ENCODE results near the gene FAM177A1. TPM values are rescaled to one million over a fixed set of nuclear protein-coding genes. Genes with fewer than 3 reads are reported as not detected.
A peak's percentile ranks its signal among the peaks of the same experiment; 100 is the strongest.

Gene FAM177A1
- total RNA-seq (2021): 31.6 and 34.4 TPM in 2 replicates
- percentile 67 among the genes with signal in this experiment for Bru-seq, nascent RNA
- BruChase-seq, experiment 1, labeled RNA remaining after a 2-hour chase: percentile 65 among the genes with signal in this experiment
- percentile 72 among the genes with signal in this experiment for BruChase-seq, experiment 2, labeled RNA remaining after a 6-hour chase
- long read RNA-seq, transcript FAM177A1-202 (6 exons, 858 nt): minor isoform, 24 of 73 reads
- long read RNA-seq, transcript FAM177A1-207 (2 exons, 540 nt): minor isoform, 7 of 73 reads
- long read RNA-seq, transcript FAM177A1-201 (5 exons, 2,927 nt): major isoform, 26 of 73 reads
- long read RNA-seq, partial matches to known transcripts: 4 of 73 reads
- long read RNA-seq, other reads (novel, unspliced or antisense): 12 of 73 reads

- POLR2A ChIA-PET (ENCODE audit: unreplicated experiment): interaction anchor here (0.6 to 0.8 kb wide), 6 partner anchors 15 to 370 kb away, joined by 4 to 23 read pairs (median 4); partner anchors contain the start of gene BAZ1A
- H4K20me1 ChIP-seq (ENCODE audit: insufficient read depth): no peaks in the 10 kb centered on the region
- H3K9me2 ChIP-seq (ENCODE audit: insufficient read depth): no peaks in the 10 kb centered on the region
- peak within 1 kb of the TSS; percentile 76 for H3K27ac ChIP-seq
- BruUV-seq (replicated peaks): no TSS peak
- peak within 1 kb of the TSS; percentile 87 for H3K4me3 ChIP-seq
- H3K4me2 ChIP-seq: peak within 1 kb of the TSS; percentile 97
- CTCF ChIA-PET: no interaction called here
- H2AFZ ChIP-seq: peak within 1 kb of the TSS; percentile 99
- DNase-seq: peak; percentile 87 to 95
- intact Hi-C loops (cut with micrococcal nuclease; ENCODE audit: unreplicated experiment): loop anchor here (5.0 kb wide), 4 partner anchors 246 to 781 kb away; partner anchors contain the start of genes BRMS1L and PSMA6
- H3F3A ChIP-seq (ENCODE audit: insufficient read depth, low read depth): peaks cover 11% of the 10 kb centered on the region
- peaks cover 20% of the 10 kb centered on the region for H3K79me2 ChIP-seq (ENCODE audit: low read depth)
- H3K27me3 ChIP-seq (ENCODE audit: insufficient read depth, low read depth): no peaks in the 10 kb centered on the region
- no peak for TF ChIP-seq EZH2 (IDR thresholded peaks at IDR 0.05; ENCODE audit: low read depth)
- TF ChIP-seq, protein P1, sequence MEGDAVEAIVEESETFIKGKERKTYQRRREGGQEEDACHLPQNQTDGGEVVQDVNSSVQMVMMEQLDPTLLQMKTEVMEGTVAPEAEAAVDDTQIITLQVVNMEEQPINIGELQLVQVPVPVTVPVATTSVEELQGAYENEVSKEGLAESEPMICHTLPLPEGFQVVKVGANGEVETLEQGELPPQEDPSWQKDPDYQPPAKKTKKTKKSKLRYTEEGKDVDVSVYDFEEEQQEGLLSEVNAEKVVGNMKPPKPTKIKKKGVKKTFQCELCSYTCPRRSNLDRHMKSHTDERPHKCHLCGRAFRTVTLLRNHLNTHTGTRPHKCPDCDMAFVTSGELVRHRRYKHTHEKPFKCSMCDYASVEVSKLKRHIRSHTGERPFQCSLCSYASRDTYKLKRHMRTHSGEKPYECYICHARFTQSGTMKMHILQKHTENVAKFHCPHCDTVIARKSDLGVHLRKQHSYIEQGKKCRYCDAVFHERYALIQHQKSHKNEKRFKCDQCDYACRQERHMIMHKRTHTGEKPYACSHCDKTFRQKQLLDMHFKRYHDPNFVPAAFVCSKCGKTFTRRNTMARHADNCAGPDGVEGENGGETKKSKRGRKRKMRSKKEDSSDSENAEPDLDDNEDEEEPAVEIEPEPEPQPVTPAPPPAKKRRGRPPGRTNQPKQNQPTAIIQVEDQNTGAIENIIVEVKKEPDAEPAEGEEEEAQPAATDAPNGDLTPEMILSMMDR (conservative IDR thresholded peaks at IDR 0.05): no peak
- H3K9me3 ChIP-seq (ENCODE audit: insufficient read depth, low read depth): no peaks in the 10 kb centered on the region
- no peaks in the 10 kb centered on the region for H3K36me3 ChIP-seq (ENCODE audit: low read depth)
- peaks cover 23% of the 10 kb centered on the region for H3K4me1 ChIP-seq (replicated peaks; ENCODE audit: insufficient read depth)
Observed at GRCh38 chr14:35046048-35046750, at the start of gene FAM177A1. TSS of gene FAM177A1 (plus strand) at chr14:35046272. CDS start at chr14:35046464, 192 bp downstream.

GRCh38 chr14:34997762-34998161 lies 48.3 kb upstream of the FAM177A1 start:
- H3K4me3 ChIP-seq: no peak overlapping the region
- H3K9me2 ChIP-seq (ENCODE audit: insufficient read depth): no peaks in the 10 kb centered on the region
- no peaks in the 10 kb centered on the region for H3F3A ChIP-seq (ENCODE audit: insufficient read depth, low read depth)
- H3K27me3 ChIP-seq (ENCODE audit: insufficient read depth, low read depth): no peaks in the 10 kb centered on the region
- H3K4me2 ChIP-seq: no peak overlapping the region
- H3K36me3 ChIP-seq (ENCODE audit: low read depth): no peaks in the 10 kb centered on the region
- H3K27ac ChIP-seq: no peak overlapping the region
- POLR2A ChIA-PET (ENCODE audit: unreplicated experiment): no interaction called here
- BruUV-seq (replicated peaks): no TSS peak
- intact Hi-C loops (cut with micrococcal nuclease; ENCODE audit: unreplicated experiment): no loop called here
- DNase-seq: no peak
- H3K9me3 ChIP-seq (ENCODE audit: insufficient read depth, low read depth): no peaks in the 10 kb centered on the region
- H2AFZ ChIP-seq: no peak overlapping the region
- no peaks in the 10 kb centered on the region for H3K79me2 ChIP-seq (ENCODE audit: low read depth)
- no peak for TF ChIP-seq EZH2 (IDR thresholded peaks at IDR 0.05; ENCODE audit: low read depth)
- TF ChIP-seq, protein P1 (conservative IDR thresholded peaks at IDR 0.05): no peak
- no peaks in the 10 kb centered on the region for H3K4me1 ChIP-seq (replicated peaks; ENCODE audit: insufficient read depth)
- CTCF ChIA-PET: no interaction called here
- H4K20me1 ChIP-seq (ENCODE audit: insufficient read depth): no peaks in the 10 kb centered on the region

- CTCF ChIA-PET: no interaction called here
- H3K4me1 ChIP-seq (replicated peaks; ENCODE audit: insufficient read depth): no peaks in the 10 kb centered on the region
Observed at GRCh38 chr14:34999500-34999899, 46.6 kb upstream of the FAM177A1 start.

More at GRCh38 chr14:34999500-34999899, 46.6 kb upstream of the FAM177A1 start:
- Histone ChIP-seq H2AFZ (no peak overlapping the region), H3K9me3 (ENCODE audit: insufficient read depth, low read depth) (no peaks in the 10 kb centered on the region), H3F3A (ENCODE audit: insufficient read depth, low read depth) (no peaks in the 10 kb centered on the region), H3K27ac (no peak overlapping the region), H3K9me2 (ENCODE audit: insufficient read depth) (no peaks in the 10 kb centered on the region), H4K20me1 (ENCODE audit: insufficient read depth) (no peaks in the 10 kb centered on the region), H3K36me3 (ENCODE audit: low read depth) (no peaks in the 10 kb centered on the region), H3K4me2 (no peak overlapping the region), H3K79me2 (ENCODE audit: low read depth) (no peaks in the 10 kb centered on the region), H3K27me3 (ENCODE audit: insufficient read depth, low read depth) (no peaks in the 10 kb centered on the region), H3K4me3 (no peak overlapping the region)
- POLR2A ChIA-PET (ENCODE audit: unreplicated experiment): no interaction called here
- intact Hi-C loops (cut with micrococcal nuclease; ENCODE audit: unreplicated experiment): no loop called here
- no TSS peak for BruUV-seq (replicated peaks)
- no peak for DNase-seq
- TF ChIP-seq, protein P1 (conservative IDR thresholded peaks at IDR 0.05): no peak
- TF ChIP-seq EZH2 (IDR thresholded peaks at IDR 0.05; ENCODE audit: low read depth): no peak

Data from PC-9 (cell line).